ENCODE measurements around the gene SURF4. TPM values are rescaled to one million over a fixed set of nuclear protein-coding genes. Genes with fewer than 3 reads are reported as not detected.
"Not testable (repeated sequence)": the region's sequence is repeated elsewhere in the genome, so short reads cannot be mapped to it uniquely, and the experiment has no call there.

The SURF4 gene
- total RNA-seq, 2 experiments from 2014 or later, result 358 to 368 TPM

DNA sequence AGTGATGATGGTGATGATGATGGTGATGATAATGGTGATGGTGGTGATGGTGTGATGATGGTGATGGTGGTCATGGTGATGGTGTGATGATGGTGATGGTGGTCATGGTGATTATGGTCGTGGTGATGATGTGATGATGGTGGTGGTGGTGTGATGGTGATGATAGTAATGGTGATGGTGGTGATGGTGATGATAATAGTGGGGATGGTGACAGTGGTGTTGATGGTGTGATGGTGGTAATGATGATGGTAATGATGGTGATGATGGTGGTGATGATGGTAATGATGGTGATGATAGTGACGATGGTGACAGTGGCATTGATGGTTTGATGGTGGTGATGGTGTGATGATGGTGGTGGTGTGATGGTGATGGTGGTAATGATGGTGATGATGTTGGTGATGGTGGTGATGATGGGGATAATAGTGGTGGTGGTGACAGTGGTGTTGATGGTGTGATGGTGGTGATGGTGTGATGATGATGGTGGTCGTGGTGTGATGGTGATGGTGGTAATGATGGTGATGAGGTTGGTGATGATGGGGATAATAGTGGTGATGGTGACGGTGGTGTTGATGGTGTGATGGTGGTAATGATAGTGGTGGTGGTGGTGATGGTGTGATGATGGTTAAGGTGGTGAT, 6.8 kb upstream of the SURF4 start:
- Mint-ChIP-seq H3K27me3 (no peaks in the 10 kb centered on the region), H3K4me1 (ENCODE audit: low read depth) (no peaks in the 10 kb centered on the region), H3K27ac (no peak overlapping the region), H3K36me3 (no peaks in the 10 kb centered on the region), H3K4me3 (no peak overlapping the region), H3K9me3 (no peaks in the 10 kb centered on the region)
- ChIA-PET CTCF (no interaction called here), POLR2A (no interaction called here)
- intact Hi-C loops (cut with micrococcal nuclease), result no loop called here
- no peak for DNase-seq

DNA sequence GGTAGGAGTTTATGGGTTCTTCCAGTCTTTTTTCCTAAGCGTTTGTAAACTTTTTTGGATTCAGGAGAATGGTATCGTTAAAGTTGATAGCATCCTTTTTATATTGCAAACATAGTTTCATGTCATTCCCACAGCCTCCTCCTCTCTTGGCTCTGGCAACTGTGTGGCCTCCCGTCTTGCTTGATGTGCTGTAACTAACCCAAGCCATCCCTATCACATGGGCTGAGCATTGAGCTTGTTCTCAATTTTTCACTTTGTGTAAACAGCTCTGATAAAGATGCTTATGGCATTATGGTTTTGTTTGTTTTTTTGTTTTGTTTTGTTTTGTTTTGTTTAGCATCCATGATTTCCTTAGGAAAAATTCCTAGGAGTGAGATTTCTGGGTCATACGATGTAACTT, 4.9 kb upstream of the SURF4 start:
- Mint-ChIP-seq H3K27ac (no peak overlapping the region), H3K27me3 (no peaks in the 10 kb centered on the region), H3K9me3 (no peaks in the 10 kb centered on the region), H3K4me3 (no peak overlapping the region), H3K4me1 (ENCODE audit: low read depth) (peaks cover 3% of the 10 kb centered on the region), H3K36me3 (no peaks in the 10 kb centered on the region)
- DNase-seq, result no peak
- ChIA-PET CTCF (no interaction called here), POLR2A (no interaction called here)
- intact Hi-C loops (cut with micrococcal nuclease), result no loop called here

- Mint-ChIP-seq H3K9me3 (no peaks in the 10 kb centered on the region), H3K27ac (no peak overlapping the region), H3K36me3 (peaks cover 7% of the 10 kb centered on the region), H3K4me3 (no peak overlapping the region), H3K27me3 (no peaks in the 10 kb centered on the region), H3K4me1 (ENCODE audit: low read depth) (peaks cover 6% of the 10 kb centered on the region)
- CTCF ChIA-PET, result no interaction called here
- POLR2A ChIA-PET, result interaction anchor here (1.3 kb wide), 1 partner anchor 31 kb away, joined by 4 read pairs; the partner anchor contains the start of genes MED22 and RPL7A
- DNase-seq, result no peak
- intact Hi-C loops (cut with micrococcal nuclease), result loop anchor here (10.0 kb wide), 1 partner anchor 1015 kb away; no protein-coding TSS in a partner anchor
Measured at GRCh38 chr9:133379153-133380086, 3.6 kb upstream of the SURF4 start.

DNA sequence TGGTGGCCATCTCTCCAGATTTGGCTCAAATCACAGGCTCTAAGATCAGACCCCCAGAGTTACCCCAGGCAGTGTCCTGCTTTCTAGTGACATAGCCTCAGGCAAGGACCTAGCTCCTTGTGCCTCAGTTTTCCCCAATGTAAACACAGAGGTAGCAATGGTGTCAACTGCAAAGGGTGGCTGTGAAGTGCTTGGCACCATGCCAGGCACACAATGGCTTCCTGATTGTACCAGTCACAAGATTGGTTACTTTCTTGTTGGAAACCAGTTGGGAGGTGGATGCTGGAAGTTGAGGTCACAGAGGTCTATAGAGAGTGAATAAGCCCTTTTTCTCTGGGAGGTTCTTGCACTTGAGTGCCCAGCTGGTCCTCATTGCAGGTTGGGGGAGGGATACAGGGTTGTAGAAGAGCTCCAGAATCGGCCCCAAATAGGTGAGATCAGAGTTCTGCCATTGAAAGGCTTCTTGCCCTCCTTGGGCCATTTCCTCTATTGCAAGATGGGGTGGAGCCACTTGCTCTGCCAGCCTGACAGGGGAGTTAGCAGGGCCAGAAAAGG, 2.6 kb upstream of the SURF4 start:
- Mint-ChIP-seq H3K36me3 (peaks cover 11% of the 10 kb centered on the region), H3K27ac (no peak overlapping the region), H3K27me3 (no peaks in the 10 kb centered on the region), H3K4me1 (ENCODE audit: low read depth) (peaks cover 10% of the 10 kb centered on the region), H3K4me3 (no peak overlapping the region), H3K9me3 (no peaks in the 10 kb centered on the region)
- POLR2A ChIA-PET, result interaction anchor here (1.3 kb wide), 1 partner anchor 30 kb away, joined by 4 read pairs; the partner anchor contains the start of genes MED22 and RPL7A
- no peak for DNase-seq
- intact Hi-C loops (cut with micrococcal nuclease), result loop anchor here (10.0 kb wide), 1 partner anchor 1016 kb away; no protein-coding TSS in a partner anchor
- CTCF ChIA-PET, result interaction anchor here (0.8 kb wide), 1 partner anchor 191 kb away, joined by 3 read pairs; no protein-coding TSS in a partner anchor

DNA sequence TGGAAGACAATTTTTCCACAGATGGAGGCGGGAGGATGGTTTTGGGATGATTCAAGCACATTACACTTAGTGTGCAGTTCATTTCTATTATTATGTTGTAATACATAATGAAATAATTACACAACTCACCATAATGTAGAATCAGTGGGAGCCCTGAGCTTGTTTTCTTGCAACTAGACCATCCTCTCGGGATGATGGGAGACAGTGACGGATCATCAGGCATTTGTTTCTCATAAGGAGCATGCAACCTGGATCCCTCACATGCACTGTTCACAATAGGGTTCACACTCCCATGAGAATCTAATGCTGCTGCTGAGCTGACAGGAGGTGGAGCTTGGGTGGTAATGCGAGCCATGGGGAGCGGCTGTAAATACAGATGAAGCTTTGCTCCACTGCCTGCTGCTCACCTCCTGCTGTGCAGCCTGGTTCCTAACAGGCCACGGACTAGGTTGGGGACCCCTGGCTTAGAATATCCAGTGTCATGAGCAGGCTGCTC, 1.9 kb upstream of the SURF4 start:
- CTCF ChIA-PET, result interaction anchor here (0.8 to 1.3 kb wide), 3 partner anchors 40 to 234 kb away, joined by 3 to 6 read pairs (median 3); partner anchors contain the start of gene REXO4

DNA sequence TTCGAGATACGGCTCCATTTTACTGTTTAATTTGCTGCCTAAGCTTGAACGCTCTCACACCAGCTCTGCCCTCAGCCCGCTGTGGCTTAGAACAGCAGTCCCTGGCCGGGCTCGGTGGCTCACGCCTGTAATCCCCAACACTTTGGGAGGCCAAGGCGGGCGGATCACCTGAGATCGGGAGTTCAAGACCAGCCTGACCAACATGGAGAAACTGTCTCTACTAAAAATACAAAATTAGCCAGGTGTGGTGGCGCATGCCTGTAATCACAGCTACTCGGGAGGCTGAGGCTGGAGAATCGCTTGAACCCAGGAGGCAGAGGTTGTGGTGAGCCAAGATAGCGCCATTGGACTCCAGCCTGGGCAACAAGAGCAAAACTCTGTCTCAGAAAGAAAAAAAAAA, 1.4 kb upstream of the SURF4 start:
- not testable (repeated sequence) for DNase-seq, H3K9me3 Mint-ChIP-seq, H3K27ac Mint-ChIP-seq, H3K27me3 Mint-ChIP-seq
- peaks cover 22% of the 10 kb centered on the region for H3K36me3 Mint-ChIP-seq
- POLR2A ChIA-PET, result interaction anchor here (0.8 to 1.4 kb wide), 4 partner anchors 24 to 101 kb away, joined by 3 to 13 read pairs (median 4); partner anchors contain the start of genes MED22, RPL7A and SLC2A6
- intact Hi-C loops (cut with micrococcal nuclease), result loop anchor here (10.0 kb wide), 1 partner anchor 1018 kb away; no protein-coding TSS in a partner anchor
- peaks cover 22% of the 10 kb centered on the region for H3K4me1 Mint-ChIP-seq (ENCODE audit: low read depth)
- CTCF ChIA-PET, result interaction anchor here (0.6 to 1.3 kb wide), 7 partner anchors 13 to 233 kb away, joined by 3 to 6 read pairs (median 3); partner anchors contain the start of gene REXO4
- peak overlapping the region; percentile 43 for H3K4me3 Mint-ChIP-seq

More for the DNA sequence above, 1.9 kb upstream of the SURF4 start:
- intact Hi-C loops (cut with micrococcal nuclease), result loop anchor here (10.0 kb wide), 1 partner anchor 1017 kb away; no protein-coding TSS in a partner anchor
- H3K27ac Mint-ChIP-seq, result no peak overlapping the region
- no peaks in the 10 kb centered on the region for H3K27me3 Mint-ChIP-seq
- no peak overlapping the region for H3K4me3 Mint-ChIP-seq
- no peaks in the 10 kb centered on the region for H3K9me3 Mint-ChIP-seq
- H3K36me3 Mint-ChIP-seq, result peaks cover 17% of the 10 kb centered on the region
- POLR2A ChIA-PET, result interaction anchor here (1.3 kb wide), 1 partner anchor 30 kb away, joined by 4 read pairs; the partner anchor contains the start of genes MED22 and RPL7A
- no peak for DNase-seq
- H3K4me1 Mint-ChIP-seq (ENCODE audit: low read depth), result peaks cover 17% of the 10 kb centered on the region

DNA sequence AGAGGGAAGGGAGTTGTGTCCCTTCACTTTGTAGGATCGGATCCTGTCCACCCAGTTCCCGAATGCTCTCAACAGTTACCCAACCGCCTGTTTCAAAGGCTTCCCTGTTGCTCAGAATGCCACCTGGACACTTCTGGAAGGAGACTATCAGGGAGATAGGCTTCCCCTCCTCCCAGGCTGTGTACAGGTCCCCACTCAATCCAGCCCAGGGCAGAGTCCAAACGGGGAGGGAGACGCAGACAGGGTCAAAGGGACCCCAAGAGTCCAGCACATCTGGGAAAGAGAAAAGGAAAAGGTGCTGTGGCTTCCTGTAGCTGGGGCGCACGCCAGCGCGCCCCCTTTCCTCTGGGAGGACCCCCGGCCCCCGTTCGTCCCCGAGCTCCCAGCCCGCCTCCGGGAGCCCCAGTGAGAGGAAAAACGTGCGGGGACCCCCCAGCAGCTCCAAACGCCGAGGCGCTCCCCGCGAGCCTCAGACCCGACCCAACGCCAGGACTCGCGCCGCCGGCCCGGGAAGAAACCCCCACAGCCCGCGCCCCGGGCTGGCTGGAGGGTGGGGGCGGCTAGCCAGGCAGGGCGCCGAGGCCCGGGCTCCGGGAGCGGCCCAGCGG, 640 bp downstream of the SURF4 start:
- H3K27me3 Mint-ChIP-seq, result no peaks in the 10 kb centered on the region
- H3K4me1 Mint-ChIP-seq (ENCODE audit: low read depth), result peaks cover 43% of the 10 kb centered on the region
- POLR2A ChIA-PET, result interaction anchor here (0.9 to 14.2 kb wide), 5 partner anchors 11 to 104 kb away, joined by 3 to 381 read pairs (median 3); partner anchors contain the start of genes MED22, RPL7A, SURF1 and SURF2
- DNase-seq, result peak; percentile 42
- peak overlapping the region; percentile 96 for H3K27ac Mint-ChIP-seq
- CTCF ChIA-PET, result interaction anchor here (0.6 to 6.5 kb wide), 4 partner anchors 19 to 34 kb away, joined by 3 to 76 read pairs (median 3); partner anchors contain the start of genes MED22 and RPL7A
- H3K4me3 Mint-ChIP-seq, result peak overlapping the region; percentile 97
- intact Hi-C loops (cut with micrococcal nuclease), result loop anchor here (10.0 kb wide), 1 partner anchor 1020 kb away; no protein-coding TSS in a partner anchor
- peaks cover 42% of the 10 kb centered on the region for H3K36me3 Mint-ChIP-seq
- no peaks in the 10 kb centered on the region for H3K9me3 Mint-ChIP-seq

- DNase-seq, result peak; percentile 47
- H3K36me3 Mint-ChIP-seq, result peaks cover 48% of the 10 kb centered on the region
- peak overlapping the region; percentile 97 for H3K4me3 Mint-ChIP-seq
- H3K9me3 Mint-ChIP-seq, result no peaks in the 10 kb centered on the region
- H3K4me1 Mint-ChIP-seq (ENCODE audit: low read depth), result peaks cover 48% of the 10 kb centered on the region
- peak overlapping the region; percentile 96 for H3K27ac Mint-ChIP-seq
- ChIA-PET CTCF (interaction anchor here (0.7 to 6.5 kb wide), 3 partner anchors 25 to 33 kb away, joined by 3 to 76 read pairs (median 3); partner anchors contain the start of genes MED22 and RPL7A), POLR2A (interaction anchor here (0.6 to 14.2 kb wide), 7 partner anchors 10 to 343 kb away, joined by 3 to 381 read pairs (median 5); partner anchors contain the start of genes MED22, REXO4, RPL7A and SURF1)
- intact Hi-C loops (cut with micrococcal nuclease), result loop anchor here (5.0 to 10.0 kb wide), 2 partner anchors 227 to 1020 kb away; no protein-coding TSS in a partner anchor
- H3K27me3 Mint-ChIP-seq, result no peaks in the 10 kb centered on the region
Measured at GRCh38 chr9:133374612-133375115, 1.2 kb downstream of the SURF4 start.

DNA sequence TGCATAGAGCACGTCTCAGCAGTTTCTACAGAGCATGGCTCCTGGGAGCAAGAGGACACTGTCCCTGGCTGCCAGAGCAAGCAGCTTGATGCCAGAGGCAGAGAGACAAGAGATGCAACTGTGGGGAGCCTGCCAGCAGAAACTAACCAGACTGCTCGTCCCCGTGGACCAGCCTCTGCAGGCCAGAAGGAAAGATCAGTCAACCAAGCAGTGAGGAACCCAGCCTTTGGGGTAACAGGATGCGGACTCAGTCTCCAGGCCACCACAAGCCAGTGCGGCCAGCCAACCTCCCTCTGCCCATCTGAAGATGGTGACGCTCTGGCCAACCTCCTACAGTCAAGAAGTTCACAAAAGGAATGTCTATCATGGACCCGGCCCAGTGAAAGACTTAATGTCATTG, 3.7 kb downstream of the SURF4 start:
- peaks cover 65% of the 10 kb centered on the region for H3K4me1 Mint-ChIP-seq (ENCODE audit: low read depth)
- peak; percentile 31 for DNase-seq
- no peaks in the 10 kb centered on the region for H3K27me3 Mint-ChIP-seq
- no peaks in the 10 kb centered on the region for H3K9me3 Mint-ChIP-seq
- peak overlapping the region; percentile 77 for H3K4me3 Mint-ChIP-seq
- ChIA-PET POLR2A (interaction anchor here (0.7 to 14.2 kb wide), 6 partner anchors 7 to 1022 kb away, joined by 3 to 381 read pairs (median 8); partner anchors contain the start of genes MED22, REXO4, RPL7A and SURF1), CTCF (interaction anchor here (1.0 to 6.5 kb wide), 9 partner anchors 15 to 114 kb away, joined by 3 to 76 read pairs (median 4); partner anchors contain the start of genes MED22, RPL7A, SURF1 and SURF2)
- intact Hi-C loops (cut with micrococcal nuclease), result loop anchor here (5.0 to 10.0 kb wide), 2 partner anchors 225 to 1023 kb away; no protein-coding TSS in a partner anchor
- H3K27ac Mint-ChIP-seq, result peak overlapping the region; percentile 96
- H3K36me3 Mint-ChIP-seq, result peaks cover 69% of the 10 kb centered on the region

DNA sequence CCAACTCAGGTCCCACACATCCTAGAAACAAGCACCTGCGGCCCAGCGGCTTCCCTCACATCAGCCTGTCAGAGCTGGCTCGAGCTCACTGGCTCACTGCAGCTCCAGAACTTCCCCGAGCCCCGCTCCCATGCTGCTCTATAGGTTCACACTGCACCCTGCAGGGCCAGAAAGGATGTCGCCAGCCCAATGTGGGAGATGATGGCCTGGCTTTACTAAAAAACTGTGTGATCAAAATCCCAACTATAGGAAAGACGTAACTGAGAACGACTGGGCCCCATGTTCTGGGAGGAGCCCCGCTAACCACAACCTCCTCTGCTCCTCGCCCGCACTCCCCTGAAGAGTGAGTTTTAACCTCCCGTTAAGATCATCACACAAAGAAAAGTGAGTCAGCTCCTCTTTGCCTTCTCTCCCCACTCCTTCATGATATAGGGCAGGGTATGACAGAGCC, 4.6 kb downstream of the SURF4 start:
- POLR2A ChIA-PET, result interaction anchor here (0.8 to 14.2 kb wide), 7 partner anchors 17 to 341 kb away, joined by 3 to 381 read pairs (median 3); partner anchors contain the start of genes GTF3C5, MED22, REXO4 and RPL7A
- H3K27me3 Mint-ChIP-seq, result no peaks in the 10 kb centered on the region
- intact Hi-C loops (cut with micrococcal nuclease), result loop anchor here (1.0 to 10.0 kb wide), 8 partner anchors 15 to 1024 kb away; partner anchors contain the start of genes CACFD1, MED22, REXO4 and RPL7A

More for the DNA sequence above, 4.6 kb downstream of the SURF4 start:
- DNase-seq, result peak; percentile 94
- H3K9me3 Mint-ChIP-seq, result no peaks in the 10 kb centered on the region
- CTCF ChIA-PET, result interaction anchor here (0.8 to 6.5 kb wide), 9 partner anchors 9 to 50 kb away, joined by 4 to 76 read pairs (median 5); partner anchors contain the start of genes MED22, RPL7A, SURF1 and SURF2
- H3K27ac Mint-ChIP-seq, result peak overlapping the region; percentile 96
- peaks cover 68% of the 10 kb centered on the region for H3K4me1 Mint-ChIP-seq (ENCODE audit: low read depth)
- peak overlapping the region; percentile 77 for H3K4me3 Mint-ChIP-seq
- peaks cover 77% of the 10 kb centered on the region for H3K36me3 Mint-ChIP-seq
